Tibial nerve (tissue), 3 donors: ENCODE data around the gene TFB1M.

ENCODE experiments used
- POLR2A ChIP-seq, 2 donors: fragments of 450-650 bp; IDR thresholded peaks; one replicate each; pipeline ENCODE4 v1.6.1; 2017; ENCODE audit warnings: antibody characterized with exemption in 2 of 2, mild to moderate bottlenecking in 2 of 2, moderate library complexity in 2 of 2
- TF ChIP-seq, protein P1 (sequence below), 5 experiments: fragments of 200-600 bp in 3 of 5; fragments of 450-650 bp in 2 of 5; sonication (generic) in 3 of 5; IDR thresholded peaks; one replicate each; pipeline ENCODE4 v1.5.1; 2016 to 2019; ENCODE audit warnings: antibody characterized with exemption in 5 of 5, mild to moderate bottlenecking in 3 of 5, moderate library complexity in 2 of 5

DNA sequence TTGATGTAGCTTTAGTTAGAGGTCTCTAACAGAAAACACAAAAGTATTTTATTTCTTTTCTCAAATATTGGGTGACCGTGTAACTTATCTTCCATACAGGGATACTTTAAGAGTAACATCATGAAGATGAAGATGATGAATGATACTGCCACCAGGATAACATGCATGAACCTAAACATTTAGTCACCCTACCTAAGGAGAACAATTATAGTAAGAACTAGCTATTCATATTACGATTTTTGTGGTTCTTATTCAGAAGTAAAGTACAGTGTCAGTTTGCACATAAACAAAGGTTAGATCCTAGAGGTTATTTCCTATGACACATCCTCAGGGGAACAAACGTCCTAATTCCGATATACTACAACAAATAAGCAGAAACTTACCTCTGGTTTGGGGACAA is 29.5 kb downstream of the TFB1M start:
- no peak for TF ChIP-seq POLR2A (IDR thresholded peaks at IDR 0.05)
- TF ChIP-seq, protein P1, sequence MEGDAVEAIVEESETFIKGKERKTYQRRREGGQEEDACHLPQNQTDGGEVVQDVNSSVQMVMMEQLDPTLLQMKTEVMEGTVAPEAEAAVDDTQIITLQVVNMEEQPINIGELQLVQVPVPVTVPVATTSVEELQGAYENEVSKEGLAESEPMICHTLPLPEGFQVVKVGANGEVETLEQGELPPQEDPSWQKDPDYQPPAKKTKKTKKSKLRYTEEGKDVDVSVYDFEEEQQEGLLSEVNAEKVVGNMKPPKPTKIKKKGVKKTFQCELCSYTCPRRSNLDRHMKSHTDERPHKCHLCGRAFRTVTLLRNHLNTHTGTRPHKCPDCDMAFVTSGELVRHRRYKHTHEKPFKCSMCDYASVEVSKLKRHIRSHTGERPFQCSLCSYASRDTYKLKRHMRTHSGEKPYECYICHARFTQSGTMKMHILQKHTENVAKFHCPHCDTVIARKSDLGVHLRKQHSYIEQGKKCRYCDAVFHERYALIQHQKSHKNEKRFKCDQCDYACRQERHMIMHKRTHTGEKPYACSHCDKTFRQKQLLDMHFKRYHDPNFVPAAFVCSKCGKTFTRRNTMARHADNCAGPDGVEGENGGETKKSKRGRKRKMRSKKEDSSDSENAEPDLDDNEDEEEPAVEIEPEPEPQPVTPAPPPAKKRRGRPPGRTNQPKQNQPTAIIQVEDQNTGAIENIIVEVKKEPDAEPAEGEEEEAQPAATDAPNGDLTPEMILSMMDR (IDR thresholded peaks at IDR 0.05): no peak
